NK-92 (cell line): Measurements from ENCODE around the gene C16orf95.

Experiments used
- DNase-seq: peaks from one replicate; lab custom pipeline; 2025; ENCODE audit not compliant: unreplicated experiment; lab: John Stamatoyannopoulos, UW

C16orf95 gene

GRCh38 chr16:87254734-87255133 lies 62.5 kb downstream of the C16orf95 start:
- DNase-seq, result no peak

GRCh38 chr16:87254296-87254695 lies 62.9 kb downstream of the C16orf95 start:
- no peak for DNase-seq

DNA sequence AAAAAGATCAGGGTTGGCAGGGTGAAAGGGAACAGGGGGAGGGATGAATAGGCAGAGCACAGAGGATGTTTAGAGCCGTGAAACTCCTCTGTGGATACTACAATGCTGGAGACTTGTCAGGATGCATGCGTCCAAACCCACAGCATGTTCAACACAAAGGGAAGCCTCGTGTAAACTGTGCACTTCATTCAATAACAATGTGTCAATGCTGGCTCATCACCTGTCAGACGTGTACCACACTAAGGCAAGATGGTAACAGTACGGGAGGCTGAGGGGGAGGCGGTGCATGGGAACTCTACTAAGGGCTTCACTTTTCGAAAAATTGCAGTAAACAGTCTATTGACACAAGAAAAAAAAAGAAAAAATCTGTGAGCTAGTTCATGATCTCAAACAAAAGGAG lies 63.7 kb downstream of the C16orf95 start:
- no peak for DNase-seq
